K562 (cell line): ENCODE results near the gene TNF. TPM values are rescaled to one million over a fixed set of nuclear protein-coding genes. Genes with fewer than 3 reads are reported as not detected.

Experiments
- BMI1 ChIP-seq: fragments of 150-350 bp; IDR thresholded peaks from 2 replicates; pipeline ENCODE4 v1.6.1; 2014; ENCODE audit warnings: low read length
- BRCA1 ChIP-seq, 2 experiments: fragments of 450-650 bp in 1 of 2; sonication (generic) in 1 of 2; formaldehyde crosslinking in 1 of 2; IDR thresholded peaks; 2 replicates each; pipeline versions ENCODE4 v1.5.0 to v1.6.1; 2017 to 2020; ENCODE audit warnings: mild to moderate bottlenecking in 1 of 2, missing genetic modification reagents in 1 of 2
- BRD9 ChIP-seq: fragments of 450-650 bp; IDR thresholded peaks from 2 replicates; pipeline ENCODE4 v1.6.1; 2018; ENCODE audit warnings: low read depth; ENCODE audit not compliant: partially characterized antibody
- DMBX1 ChIP-seq: fragments of 250-450 bp; sonication (Bioruptor Pico); IDR thresholded peaks from 2 replicates; pipeline ENCODE4 v1.8.0; 2022; ENCODE audit warnings: inconsistent platforms, mild to moderate bottlenecking, moderate library complexity, borderline replicate concordance
- ERF ChIP-seq: fragments of 450-650 bp; formaldehyde crosslinking; IDR thresholded peaks from 2 replicates; pipeline ENCODE4 v1.4.0; 2020; ENCODE audit warnings: mild to moderate bottlenecking, mixed read lengths
- HNRNPUL1 ChIP-seq: fragments of 200-400 bp; formaldehyde crosslinking; IDR thresholded peaks from 2 replicates; pipeline ENCODE4 v1.6.1; 2017; ENCODE audit warnings: low read length
- MEF2A ChIP-seq: IDR thresholded peaks from 2 replicates; pipeline ENCODE4 v1.6.1; 2011; ENCODE audit warnings: low read depth, mild to moderate bottlenecking, low read length, moderate library complexity; ENCODE audit not compliant: control insufficient read depth
- MIER1 ChIP-seq: fragments of 450-650 bp; IDR thresholded peaks from 2 replicates; pipeline ENCODE4 v1.6.1; 2016; ENCODE audit warnings: antibody characterized with exemption, mild to moderate bottlenecking, low read depth
- NR2C1 ChIP-seq, 2 experiments: fragments of 450-650 bp; IDR thresholded peaks; 2 replicates each; pipeline ENCODE4 v1.6.1; 2017; ENCODE audit warnings: mild to moderate bottlenecking in 2 of 2, antibody characterized with exemption in 1 of 2, inconsistent platforms in 1 of 2, missing compliant biosample characterization in 1 of 2, missing genetic modification characterization in 1 of 2
- POLR2B ChIP-seq: fragments of 450-650 bp; IDR thresholded peaks from 2 replicates; pipeline ENCODE4 v1.6.1; 2018; ENCODE audit warnings: low read depth; ENCODE audit not compliant: partially characterized antibody
- RAD51 ChIP-seq: fragments of 450-650 bp; IDR thresholded peaks from 2 replicates; pipeline ENCODE4 v1.7.1; 2016; ENCODE audit warnings: low read depth, mild to moderate bottlenecking, borderline replicate concordance
- RBM15 ChIP-seq: fragments of 200-400 bp; formaldehyde crosslinking; IDR thresholded peaks from 2 replicates; pipeline ENCODE4 v1.6.1; 2018; ENCODE audit warnings: mild to moderate bottlenecking, low read length, moderate library complexity; ENCODE audit not compliant: insufficient read depth
- SOX6 ChIP-seq: fragments of 450-650 bp; IDR thresholded peaks from 2 replicates; pipeline ENCODE4 v1.6.1; 2014; ENCODE audit warnings: mild to moderate bottlenecking
- SRSF3 ChIP-seq: fragments of 200-400 bp; formaldehyde crosslinking; IDR thresholded peaks from 2 replicates; pipeline ENCODE4 v1.6.1; 2016; ENCODE audit warnings: mild to moderate bottlenecking, low read length, moderate library complexity; ENCODE audit not compliant: insufficient read depth
- STAG1 ChIP-seq: sonication (generic); formaldehyde crosslinking; IDR thresholded peaks from 2 replicates; pipeline ENCODE4 v1.5.0; 2020; ENCODE audit warnings: missing genetic modification reagents, borderline replicate concordance
- TAF7 ChIP-seq: fragments of 450-650 bp; IDR thresholded peaks from 2 replicates; pipeline ENCODE4 v1.6.1; 2016; ENCODE audit warnings: missing genetic modification characterization, missing compliant biosample characterization
- TCF7 ChIP-seq: sonication (generic); IDR thresholded peaks from 2 replicates; pipeline ENCODE4 v1.6.1; 2016; ENCODE audit warnings: antibody characterized with exemption, borderline replicate concordance
- ZNF695 ChIP-seq: fragments of 450-650 bp; formaldehyde crosslinking; IDR thresholded peaks from 2 replicates; pipeline ENCODE4 v1.4.0; 2020; ENCODE audit warnings: mild to moderate bottlenecking, moderate library complexity
- ZNF764 ChIP-seq: fragments of 250-450 bp; sonication (Bioruptor Pico); IDR thresholded peaks from 2 replicates; pipeline ENCODE4 v1.4.0; 2020; ENCODE audit warnings: low read depth, mild to moderate bottlenecking, moderate library complexity
- polyA plus RNA-seq, 8 experiments: library from polyadenylated mRNA; depleted of rRNA in 4 of 8; stranded (reverse) in 5 of 8; unstranded in 3 of 8; fragments of >200 nt; fragmentation: Nextera tagmentation in 2 of 8; fragmentation: Illumina TruSeq in 1 of 8; extraction: Ambion mirVana in 2 of 8; extraction: Trizol in 1 of 8; gene quantifications; 2 replicates each; pipeline versions ENCODE4 v1.2.1 to v1.2.3, GENCODE V29; 2011 to 2014; ENCODE audit warnings: inconsistent platforms in 1 of 8, missing spikeins in 1 of 8
- total RNA-seq, 7 experiments: library from RNA; depleted of rRNA in 6 of 7; stranded (reverse); fragments of >200 nt in 6 of 7; fragmentation: Illumina TruSeq in 2 of 7; extraction: Trizol in 2 of 7; gene quantifications; 2 replicates each; pipeline versions ENCODE4 v1.2.1 to v1.2.3, GENCODE V29; 2011 to 2021; ENCODE audit warnings: low replicate concordance in 1 of 7
- TF ChIP-seq, protein P1 (sequence below): sonication (generic); formaldehyde crosslinking; IDR thresholded peaks from 2 replicates; pipeline ENCODE4 v1.9.0; 2022; ENCODE audit warnings: mild to moderate bottlenecking, missing genetic modification reagents
- TF ChIP-seq, protein P2 (sequence below): fragments of 450-650 bp; formaldehyde crosslinking; IDR thresholded peaks from 2 replicates; pipeline ENCODE4 v1.4.0; 2022; ENCODE audit warnings: mild to moderate bottlenecking, moderate library complexity
- TF ChIP-seq, protein P3 (sequence below): fragments of 250-450 bp; sonication (Bioruptor Pico); IDR thresholded peaks from 2 replicates; pipeline ENCODE4 v1.8.0; 2022; ENCODE audit warnings: inconsistent platforms
- TF ChIP-seq, protein P4 (sequence below): fragments of 450-650 bp; IDR thresholded peaks from 2 replicates; pipeline ENCODE4 v1.6.1; 2016; ENCODE audit warnings: mild to moderate bottlenecking

TNF gene
- total and polyA plus RNA-seq, 9 of the 15 experiments (the other 6 are each of a cell fraction or from before 2014, with no cell fraction given) = 0.08 to 0.40 TPM; not detected in 7

DNA sequence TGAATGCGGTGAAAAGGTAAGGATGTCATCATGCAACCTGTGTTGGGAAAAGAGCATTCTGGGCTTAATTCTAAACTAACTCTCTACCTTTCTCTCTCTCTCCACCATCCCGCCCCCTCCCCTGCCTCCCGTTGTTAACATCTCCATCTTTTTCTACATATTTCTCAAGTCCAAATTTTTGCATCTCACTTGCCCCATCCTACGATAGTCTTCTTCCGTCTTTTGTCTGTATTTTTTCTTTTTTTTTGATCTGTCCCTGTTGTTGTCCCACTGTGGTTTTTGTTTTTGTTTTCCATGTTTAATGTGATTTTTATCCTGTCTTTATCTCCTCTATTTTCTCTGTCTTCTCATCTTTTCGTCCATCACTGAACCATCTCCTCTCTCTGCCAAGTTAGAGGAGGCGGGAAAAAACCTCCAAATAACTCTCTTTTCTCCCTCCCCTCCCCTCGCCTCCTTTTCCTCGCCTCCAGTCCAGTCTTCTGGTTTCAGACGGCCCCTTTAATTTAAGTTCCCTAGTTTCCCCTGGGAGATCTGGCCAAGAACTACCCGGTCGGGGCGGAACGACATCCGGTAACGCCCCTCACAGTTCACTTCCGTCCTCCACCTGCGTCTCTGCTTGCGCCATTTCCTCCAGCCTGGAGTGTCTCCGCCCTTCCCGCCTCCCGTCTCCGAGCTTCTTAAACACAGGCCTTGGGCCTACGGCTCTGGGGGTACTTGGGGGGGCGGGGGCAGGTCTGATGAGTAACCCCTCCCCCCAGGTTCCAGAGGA is 28.2 kb upstream of the TNF start, which contains the start of gene NFKBIL1 (continued):
- TF ChIP-seq, protein P1, sequence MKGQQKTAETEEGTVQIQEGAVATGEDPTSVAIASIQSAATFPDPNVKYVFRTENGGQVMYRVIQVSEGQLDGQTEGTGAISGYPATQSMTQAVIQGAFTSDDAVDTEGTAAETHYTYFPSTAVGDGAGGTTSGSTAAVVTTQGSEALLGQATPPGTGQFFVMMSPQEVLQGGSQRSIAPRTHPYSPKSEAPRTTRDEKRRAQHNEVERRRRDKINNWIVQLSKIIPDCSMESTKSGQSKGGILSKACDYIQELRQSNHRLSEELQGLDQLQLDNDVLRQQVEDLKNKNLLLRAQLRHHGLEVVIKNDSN = no peak
- peak; percentile 69 for TF ChIP-seq POLR2B
- TF ChIP-seq, protein P2, sequence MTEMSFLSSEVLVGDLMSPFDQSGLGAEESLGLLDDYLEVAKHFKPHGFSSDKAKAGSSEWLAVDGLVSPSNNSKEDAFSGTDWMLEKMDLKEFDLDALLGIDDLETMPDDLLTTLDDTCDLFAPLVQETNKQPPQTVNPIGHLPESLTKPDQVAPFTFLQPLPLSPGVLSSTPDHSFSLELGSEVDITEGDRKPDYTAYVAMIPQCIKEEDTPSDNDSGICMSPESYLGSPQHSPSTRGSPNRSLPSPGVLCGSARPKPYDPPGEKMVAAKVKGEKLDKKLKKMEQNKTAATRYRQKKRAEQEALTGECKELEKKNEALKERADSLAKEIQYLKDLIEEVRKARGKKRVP = peak; percentile 60; the same call in 1 of the 2 replicates
- TF ChIP-seq DMBX1 (CRISPR knock-in tag) = peak; percentile 72; the same call in 1 of the 2 replicates
- TF ChIP-seq MEF2A = no peak
- TF ChIP-seq ZNF764 (CRISPR knock-in tag) = no peak
- TF ChIP-seq ERF = no peak
- no peak for TF ChIP-seq ZNF695 (CRISPR knock-in tag)
- TF ChIP-seq SOX6 = peak; percentile 51; the same call in 1 of the 2 replicates
- no peak for TF ChIP-seq BRCA1 (IDR thresholded peaks at IDR 0.05)
- TF ChIP-seq BRCA1 (CRISPR knock-in tag; IDR thresholded peaks at IDR 0.05) = no peak
- TF ChIP-seq RBM15 = no peak
- TF ChIP-seq BRD9 = peak; percentile 78
- TF ChIP-seq, protein P3, sequence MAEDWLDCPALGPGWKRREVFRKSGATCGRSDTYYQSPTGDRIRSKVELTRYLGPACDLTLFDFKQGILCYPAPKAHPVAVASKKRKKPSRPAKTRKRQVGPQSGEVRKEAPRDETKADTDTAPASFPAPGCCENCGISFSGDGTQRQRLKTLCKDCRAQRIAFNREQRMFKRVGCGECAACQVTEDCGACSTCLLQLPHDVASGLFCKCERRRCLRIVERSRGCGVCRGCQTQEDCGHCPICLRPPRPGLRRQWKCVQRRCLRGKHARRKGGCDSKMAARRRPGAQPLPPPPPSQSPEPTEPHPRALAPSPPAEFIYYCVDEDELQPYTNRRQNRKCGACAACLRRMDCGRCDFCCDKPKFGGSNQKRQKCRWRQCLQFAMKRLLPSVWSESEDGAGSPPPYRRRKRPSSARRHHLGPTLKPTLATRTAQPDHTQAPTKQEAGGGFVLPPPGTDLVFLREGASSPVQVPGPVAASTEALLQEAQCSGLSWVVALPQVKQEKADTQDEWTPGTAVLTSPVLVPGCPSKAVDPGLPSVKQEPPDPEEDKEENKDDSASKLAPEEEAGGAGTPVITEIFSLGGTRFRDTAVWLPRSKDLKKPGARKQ (CRISPR knock-in tag) = no peak
- 0 out of 2 replicates have a peak, but pooled peaks have one; percentile 26 for TF ChIP-seq TCF7
- peak; percentile 77 for TF ChIP-seq TAF7 (tag)
- TF ChIP-seq BMI1 = no peak
- TF ChIP-seq, protein P4, sequence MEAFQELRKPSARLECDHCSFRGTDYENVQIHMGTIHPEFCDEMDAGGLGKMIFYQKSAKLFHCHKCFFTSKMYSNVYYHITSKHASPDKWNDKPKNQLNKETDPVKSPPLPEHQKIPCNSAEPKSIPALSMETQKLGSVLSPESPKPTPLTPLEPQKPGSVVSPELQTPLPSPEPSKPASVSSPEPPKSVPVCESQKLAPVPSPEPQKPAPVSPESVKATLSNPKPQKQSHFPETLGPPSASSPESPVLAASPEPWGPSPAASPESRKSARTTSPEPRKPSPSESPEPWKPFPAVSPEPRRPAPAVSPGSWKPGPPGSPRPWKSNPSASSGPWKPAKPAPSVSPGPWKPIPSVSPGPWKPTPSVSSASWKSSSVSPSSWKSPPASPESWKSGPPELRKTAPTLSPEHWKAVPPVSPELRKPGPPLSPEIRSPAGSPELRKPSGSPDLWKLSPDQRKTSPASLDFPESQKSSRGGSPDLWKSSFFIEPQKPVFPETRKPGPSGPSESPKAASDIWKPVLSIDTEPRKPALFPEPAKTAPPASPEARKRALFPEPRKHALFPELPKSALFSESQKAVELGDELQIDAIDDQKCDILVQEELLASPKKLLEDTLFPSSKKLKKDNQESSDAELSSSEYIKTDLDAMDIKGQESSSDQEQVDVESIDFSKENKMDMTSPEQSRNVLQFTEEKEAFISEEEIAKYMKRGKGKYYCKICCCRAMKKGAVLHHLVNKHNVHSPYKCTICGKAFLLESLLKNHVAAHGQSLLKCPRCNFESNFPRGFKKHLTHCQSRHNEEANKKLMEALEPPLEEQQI = 0 out of 2 replicates have a peak, but pooled peaks have one; percentile 59
- TF ChIP-seq NR2C1 (IDR thresholded peaks at IDR 0.05) = peak; percentile 94
- TF ChIP-seq NR2C1 (tag; IDR thresholded peaks at IDR 0.05) = peak; percentile 97
- TF ChIP-seq STAG1 (CRISPR knock-in tag) = no peak; the same call in 1 of the 2 replicates
- TF ChIP-seq SRSF3 = no peak
- TF ChIP-seq RAD51 = no peak; the same call in 1 of the 2 replicates
- TF ChIP-seq HNRNPUL1 = no peak
- TF ChIP-seq MIER1 = peak; percentile 80
